Activated B cell treated with CpG ODN at 0.5 μM for 24 hours (primary cell): ENCODE measurements around the gene FMNL2. TPM values are rescaled to one million over a fixed set of nuclear protein-coding genes. Genes with fewer than 3 reads are reported as not detected.

Source experiments
- ATAC-seq: fragments of 200-7000 bp; cut with Tn5 transposase; one replicate; pipeline ENCODE4 v1.10.0; 2021; ENCODE audit warnings: low read depth, mild to moderate bottlenecking, moderate library complexity
- CTCF ChIA-PET: fragments of 350-600 bp; sonication (Branson Sonifier 250); formaldehyde crosslinking; loops from one replicate; lab custom pipeline; 2021; ENCODE audit warnings: antibody characterized with exemption; lab: Charles Lee
- POLR2A ChIA-PET: fragments of 350-600 bp; sonication (Branson Sonifier 250); formaldehyde crosslinking; loops from one replicate; lab custom pipeline; 2021; ENCODE audit warnings: antibody characterized with exemption; lab: Charles Lee
- DNase-seq: peaks from one replicate; pipeline ENCODE4 v3.0.0; 2022
- H3K27ac Mint-ChIP-seq: one replicate; pipeline ENCODE4 v1.8.0; 2020; ENCODE audit warnings: mixed read lengths
- H3K27me3 Mint-ChIP-seq: one replicate; pipeline ENCODE4 v1.8.0; 2021; ENCODE audit warnings: mixed read lengths
- H3K36me3 Mint-ChIP-seq: one replicate; pipeline ENCODE4 v1.8.0; 2021; ENCODE audit warnings: low read depth, mixed read lengths
- H3K4me1 Mint-ChIP-seq: one replicate; pipeline ENCODE4 v1.8.0; 2021; ENCODE audit warnings: mixed read lengths
- H3K4me3 Mint-ChIP-seq: one replicate; pipeline ENCODE4 v1.8.0; 2020; ENCODE audit warnings: mild to moderate bottlenecking, mixed read lengths
- H3K9me3 Mint-ChIP-seq: one replicate; pipeline ENCODE4 v1.8.0; 2020; ENCODE audit warnings: mixed read lengths
- intact Hi-C: fragments of 100-400 bp; cut with micrococcal nuclease; formaldehyde crosslinking; loops from one replicate; pipeline ENCODE4 v1.15.1; 2024
- total RNA-seq: library from RNA; stranded (reverse); gene quantifications from 2 replicates; pipeline ENCODE4 v1.2.3, GENCODE V29; 2022
- TF ChIP-seq, protein P1 (sequence below): fragments of 200-600 bp; IDR thresholded peaks from one replicate; pipeline ENCODE4 v1.8.0; 2022; ENCODE audit warnings: antibody characterized with exemption, mild to moderate bottlenecking

FMNL2 gene
- total RNA-seq, 1 donor from 2014 or later, result 4.0 TPM

- Mint-ChIP-seq H3K4me3 (no peak overlapping the region), H3K9me3 (no peaks in the 10 kb centered on the region), H3K4me1 (peaks cover 5% of the 10 kb centered on the region), H3K36me3 (no peaks in the 10 kb centered on the region), H3K27me3 (peaks cover 3% of the 10 kb centered on the region), H3K27ac (no peak overlapping the region)
- TF ChIP-seq, protein P1, sequence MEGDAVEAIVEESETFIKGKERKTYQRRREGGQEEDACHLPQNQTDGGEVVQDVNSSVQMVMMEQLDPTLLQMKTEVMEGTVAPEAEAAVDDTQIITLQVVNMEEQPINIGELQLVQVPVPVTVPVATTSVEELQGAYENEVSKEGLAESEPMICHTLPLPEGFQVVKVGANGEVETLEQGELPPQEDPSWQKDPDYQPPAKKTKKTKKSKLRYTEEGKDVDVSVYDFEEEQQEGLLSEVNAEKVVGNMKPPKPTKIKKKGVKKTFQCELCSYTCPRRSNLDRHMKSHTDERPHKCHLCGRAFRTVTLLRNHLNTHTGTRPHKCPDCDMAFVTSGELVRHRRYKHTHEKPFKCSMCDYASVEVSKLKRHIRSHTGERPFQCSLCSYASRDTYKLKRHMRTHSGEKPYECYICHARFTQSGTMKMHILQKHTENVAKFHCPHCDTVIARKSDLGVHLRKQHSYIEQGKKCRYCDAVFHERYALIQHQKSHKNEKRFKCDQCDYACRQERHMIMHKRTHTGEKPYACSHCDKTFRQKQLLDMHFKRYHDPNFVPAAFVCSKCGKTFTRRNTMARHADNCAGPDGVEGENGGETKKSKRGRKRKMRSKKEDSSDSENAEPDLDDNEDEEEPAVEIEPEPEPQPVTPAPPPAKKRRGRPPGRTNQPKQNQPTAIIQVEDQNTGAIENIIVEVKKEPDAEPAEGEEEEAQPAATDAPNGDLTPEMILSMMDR, result no peak
- CTCF ChIA-PET, result no interaction called here
- ATAC-seq (no peak), DNase-seq (no peak)
- intact Hi-C loops, result loop anchor here (10.0 kb wide), 1 partner anchor 1036 kb away; no protein-coding TSS in a partner anchor
- POLR2A ChIA-PET, result no interaction called here
Measured at GRCh38 chr2:152330235-152330866, 4.6 kb upstream of the FMNL2 start.

DNA sequence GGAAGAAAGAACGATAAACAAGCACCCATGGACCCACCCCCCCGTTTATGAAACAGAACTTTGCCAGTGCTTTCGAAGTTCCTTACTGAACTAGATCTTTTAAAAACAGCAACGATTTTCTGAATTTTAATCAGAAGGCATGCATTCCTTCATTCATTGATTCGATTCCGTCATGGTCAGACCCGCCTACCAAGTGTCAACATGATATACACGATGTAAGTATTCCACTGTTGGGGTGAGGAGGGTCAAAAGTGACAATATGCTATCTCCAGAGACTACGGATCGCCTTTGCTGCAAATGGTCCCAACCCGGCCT, 316 bp upstream of the FMNL2 start:
- Mint-ChIP-seq H3K36me3 (no peaks in the 10 kb centered on the region), H3K9me3 (no peaks in the 10 kb centered on the region), H3K4me1 (peaks cover 12% of the 10 kb centered on the region), H3K27me3 (peaks cover 5% of the 10 kb centered on the region), H3K4me3 (peak overlapping the region; percentile 85), H3K27ac (peak overlapping the region; percentile 67)
- ChIA-PET POLR2A (interaction anchor here (0.5 kb wide), 1 partner anchor 32 kb away, joined by 3 read pairs; no protein-coding TSS in a partner anchor), CTCF (no interaction called here)
- ATAC-seq, result no peak
- intact Hi-C loops, result loop anchor here (1.0 to 10.0 kb wide), 8 partner anchors 72 to 1072 kb away; partner anchors contain the start of genes PRPF40A and RBM43
- TF ChIP-seq, protein P1, result no peak
- DNase-seq, result no peak

- no peak overlapping the region for H3K27ac Mint-ChIP-seq
- POLR2A ChIA-PET, result interaction anchor here (1.3 kb wide), 1 partner anchor 160 kb away, joined by 5 read pairs; the partner anchor contains the start of gene STAM2
- intact Hi-C loops, result loop anchor here (1.0 to 10.0 kb wide), 8 partner anchors 71 to 1073 kb away; partner anchors contain the start of genes PRPF40A and RBM43
- ATAC-seq (peak; percentile 5), DNase-seq (peak; percentile 22)
- no peaks in the 10 kb centered on the region for H3K9me3 Mint-ChIP-seq
- CTCF ChIA-PET, result interaction anchor here (0.6 to 1.6 kb wide), 2 partner anchors 74 to 311 kb away, joined by 3 read pairs; no protein-coding TSS in a partner anchor
- peaks cover 5% of the 10 kb centered on the region for H3K27me3 Mint-ChIP-seq
- no peaks in the 10 kb centered on the region for H3K36me3 Mint-ChIP-seq
- peaks cover 12% of the 10 kb centered on the region for H3K4me1 Mint-ChIP-seq
- TF ChIP-seq, protein P1, result no peak
- peak overlapping the region; percentile 83 for H3K4me3 Mint-ChIP-seq
Measured at GRCh38 chr2:152335726-152336118, 748 bp downstream of the FMNL2 start.

- no peaks in the 10 kb centered on the region for H3K9me3 Mint-ChIP-seq
- no peaks in the 10 kb centered on the region for H3K36me3 Mint-ChIP-seq
- intact Hi-C loops, result loop anchor here (5.0 to 10.0 kb wide), 3 partner anchors 161 to 1074 kb away; partner anchors contain the start of gene RBM43
- POLR2A ChIA-PET, result interaction anchor here (1.3 kb wide), 1 partner anchor 161 kb away, joined by 5 read pairs; the partner anchor contains the start of gene STAM2
- CTCF ChIA-PET, result interaction anchor here (0.6 to 1.6 kb wide), 2 partner anchors 74 to 311 kb away, joined by 3 read pairs; no protein-coding TSS in a partner anchor
- DNase-seq (peak; percentile 26), ATAC-seq (no peak)
- H3K27ac Mint-ChIP-seq, result peak overlapping the region; percentile 8
- peaks cover 12% of the 10 kb centered on the region for H3K4me1 Mint-ChIP-seq
- peaks cover 5% of the 10 kb centered on the region for H3K27me3 Mint-ChIP-seq
- H3K4me3 Mint-ChIP-seq, result peak overlapping the region; percentile 83
- TF ChIP-seq, protein P1, result no peak
Measured at GRCh38 chr2:152336119-152336853, 1.3 kb downstream of the FMNL2 start.
